ENCODE measurements around the gene STK38.

DNA sequence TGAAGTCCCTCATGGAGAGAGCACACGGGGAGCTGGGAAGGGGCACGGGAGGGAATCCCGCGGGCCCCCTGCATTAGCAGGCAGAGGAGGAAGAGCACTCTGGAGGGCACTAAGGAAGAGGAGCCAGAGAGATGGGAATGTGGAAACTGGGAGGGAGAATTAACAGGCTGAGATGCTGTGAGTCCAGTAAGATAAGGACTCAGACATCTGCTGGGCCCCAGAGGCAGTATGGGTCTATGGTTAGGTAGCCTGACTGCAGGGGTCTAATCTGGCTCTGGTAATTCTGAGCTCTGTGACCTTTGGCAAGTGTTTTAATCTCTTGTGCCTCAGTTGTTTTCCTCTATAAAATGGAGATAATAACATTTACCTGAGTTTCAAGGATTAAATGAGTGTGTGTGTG lies 31.2 kb upstream of the STK38 start:
- TF ChIP-seq, protein P1, sequence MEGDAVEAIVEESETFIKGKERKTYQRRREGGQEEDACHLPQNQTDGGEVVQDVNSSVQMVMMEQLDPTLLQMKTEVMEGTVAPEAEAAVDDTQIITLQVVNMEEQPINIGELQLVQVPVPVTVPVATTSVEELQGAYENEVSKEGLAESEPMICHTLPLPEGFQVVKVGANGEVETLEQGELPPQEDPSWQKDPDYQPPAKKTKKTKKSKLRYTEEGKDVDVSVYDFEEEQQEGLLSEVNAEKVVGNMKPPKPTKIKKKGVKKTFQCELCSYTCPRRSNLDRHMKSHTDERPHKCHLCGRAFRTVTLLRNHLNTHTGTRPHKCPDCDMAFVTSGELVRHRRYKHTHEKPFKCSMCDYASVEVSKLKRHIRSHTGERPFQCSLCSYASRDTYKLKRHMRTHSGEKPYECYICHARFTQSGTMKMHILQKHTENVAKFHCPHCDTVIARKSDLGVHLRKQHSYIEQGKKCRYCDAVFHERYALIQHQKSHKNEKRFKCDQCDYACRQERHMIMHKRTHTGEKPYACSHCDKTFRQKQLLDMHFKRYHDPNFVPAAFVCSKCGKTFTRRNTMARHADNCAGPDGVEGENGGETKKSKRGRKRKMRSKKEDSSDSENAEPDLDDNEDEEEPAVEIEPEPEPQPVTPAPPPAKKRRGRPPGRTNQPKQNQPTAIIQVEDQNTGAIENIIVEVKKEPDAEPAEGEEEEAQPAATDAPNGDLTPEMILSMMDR (IDR thresholded peaks at IDR 0.05 in 2 of 3, conservative IDR thresholded peaks at IDR 0.05 in 1 of 3; ENCODE audit: borderline replicate concordance in 1 of 3, insufficient read depth in 1 of 3, low read depth in 2 of 3, low read length in 2 of 3), result no peak
- no peak for TF ChIP-seq ZFX (IDR thresholded peaks at IDR 0.05)
- TF ChIP-seq, protein P2, sequence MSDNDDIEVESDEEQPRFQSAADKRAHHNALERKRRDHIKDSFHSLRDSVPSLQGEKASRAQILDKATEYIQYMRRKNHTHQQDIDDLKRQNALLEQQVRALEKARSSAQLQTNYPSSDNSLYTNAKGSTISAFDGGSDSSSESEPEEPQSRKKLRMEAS (IDR thresholded peaks at IDR 0.05), result no peak
- TF ChIP-seq, protein P3, sequence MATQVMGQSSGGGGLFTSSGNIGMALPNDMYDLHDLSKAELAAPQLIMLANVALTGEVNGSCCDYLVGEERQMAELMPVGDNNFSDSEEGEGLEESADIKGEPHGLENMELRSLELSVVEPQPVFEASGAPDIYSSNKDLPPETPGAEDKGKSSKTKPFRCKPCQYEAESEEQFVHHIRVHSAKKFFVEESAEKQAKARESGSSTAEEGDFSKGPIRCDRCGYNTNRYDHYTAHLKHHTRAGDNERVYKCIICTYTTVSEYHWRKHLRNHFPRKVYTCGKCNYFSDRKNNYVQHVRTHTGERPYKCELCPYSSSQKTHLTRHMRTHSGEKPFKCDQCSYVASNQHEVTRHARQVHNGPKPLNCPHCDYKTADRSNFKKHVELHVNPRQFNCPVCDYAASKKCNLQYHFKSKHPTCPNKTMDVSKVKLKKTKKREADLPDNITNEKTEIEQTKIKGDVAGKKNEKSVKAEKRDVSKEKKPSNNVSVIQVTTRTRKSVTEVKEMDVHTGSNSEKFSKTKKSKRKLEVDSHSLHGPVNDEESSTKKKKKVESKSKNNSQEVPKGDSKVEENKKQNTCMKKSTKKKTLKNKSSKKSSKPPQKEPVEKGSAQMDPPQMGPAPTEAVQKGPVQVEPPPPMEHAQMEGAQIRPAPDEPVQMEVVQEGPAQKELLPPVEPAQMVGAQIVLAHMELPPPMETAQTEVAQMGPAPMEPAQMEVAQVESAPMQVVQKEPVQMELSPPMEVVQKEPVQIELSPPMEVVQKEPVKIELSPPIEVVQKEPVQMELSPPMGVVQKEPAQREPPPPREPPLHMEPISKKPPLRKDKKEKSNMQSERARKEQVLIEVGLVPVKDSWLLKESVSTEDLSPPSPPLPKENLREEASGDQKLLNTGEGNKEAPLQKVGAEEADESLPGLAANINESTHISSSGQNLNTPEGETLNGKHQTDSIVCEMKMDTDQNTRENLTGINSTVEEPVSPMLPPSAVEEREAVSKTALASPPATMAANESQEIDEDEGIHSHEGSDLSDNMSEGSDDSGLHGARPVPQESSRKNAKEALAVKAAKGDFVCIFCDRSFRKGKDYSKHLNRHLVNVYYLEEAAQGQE (IDR thresholded peaks at IDR 0.05; ENCODE audit: low read depth), result no peak
- TF ChIP-seq POLR2A (IDR thresholded peaks at IDR 0.05; ENCODE audit: borderline replicate concordance, extremely low read depth, insufficient read depth, insufficient read length), result no peak
- TF ChIP-seq CEBPB (IDR thresholded peaks at IDR 0.05; ENCODE audit: low read depth), result no peak
- no peak for TF ChIP-seq JUND (IDR thresholded peaks at IDR 0.05)
- no peak for TF ChIP-seq SIN3A (IDR thresholded peaks at IDR 0.05; ENCODE audit: low read depth)
- TF ChIP-seq, protein P4, sequence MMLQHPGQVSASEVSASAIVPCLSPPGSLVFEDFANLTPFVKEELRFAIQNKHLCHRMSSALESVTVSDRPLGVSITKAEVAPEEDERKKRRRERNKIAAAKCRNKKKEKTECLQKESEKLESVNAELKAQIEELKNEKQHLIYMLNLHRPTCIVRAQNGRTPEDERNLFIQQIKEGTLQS (IDR thresholded peaks at IDR 0.05), result no peak
- TF ChIP-seq EGR1 (IDR thresholded peaks at IDR 0.05; ENCODE audit: low read depth), result no peak
- TF ChIP-seq POLR2AphosphoS5 (IDR thresholded peaks at IDR 0.05; ENCODE audit: low read depth, low read length), result no peak
- no peak for TF ChIP-seq RAD21 (IDR thresholded peaks at IDR 0.05; ENCODE audit: low read depth)
- TF ChIP-seq ZNF274 (IDR thresholded peaks at IDR 0.05; ENCODE audit: low read depth, low read length), result no peak

Measured in HCT116 (cell line).